ENCODE data around the gene PPP2R5D. TPM values are rescaled to one million over a fixed set of nuclear protein-coding genes. Genes with fewer than 3 reads are reported as not detected.

PPP2R5D gene
- total and polyA plus RNA-seq, 9 of the 15 experiments (the other 6 are each of a cell fraction or from before 2014, with no cell fraction given): 1.3 to 96.1 (median 38.4) TPM

GRCh38 chr6:42984924-42985475 is 630 bp downstream of the PPP2R5D start (continued):
- TF ChIP-seq CAMTA2 (CRISPR knock-in tag; conservative IDR thresholded peaks at IDR 0.05) (no peak), ARID4B (CRISPR knock-in tag; IDR thresholded peaks at IDR 0.05) (peak; percentile 31; the same call in 1 of the 2 replicates), WHSC1 (IDR thresholded peaks at IDR 0.05; ENCODE audit: low read length) (no peak), TRIM28 (IDR thresholded peaks at IDR 0.05) (no peak), ZNF165 (CRISPR knock-in tag; IDR thresholded peaks at IDR 0.05; ENCODE audit: borderline replicate concordance) (no peak), ZBTB7A (IDR thresholded peaks at IDR 0.05; ENCODE audit: borderline replicate concordance, control insufficient read depth, low read depth, low read length) (0 out of 2 replicates have a peak, but pooled peaks have one; percentile 11), ZNF57 (CRISPR knock-in tag; IDR thresholded peaks at IDR 0.05) (no peak), TEAD1 (CRISPR knock-in tag; IDR thresholded peaks at IDR 0.05) (peak in 1 of 2 experiments; percentile 33; a peak in 1 of 4 replicates), PHF21A (IDR thresholded peaks at IDR 0.05; ENCODE audit: borderline replicate concordance, low read depth) (peak; percentile 25; the same call in 1 of the 2 replicates), ZNF121 (CRISPR knock-in tag; conservative IDR thresholded peaks at IDR 0.05) (no peak), ESRRA (IDR thresholded peaks at IDR 0.05; ENCODE audit: borderline replicate concordance, low read depth) (peak; percentile 62; the same call in 1 of the 2 replicates), NCOR1 (IDR thresholded peaks at IDR 0.05) (no peak), HDAC1 (IDR thresholded peaks at IDR 0.05) (0 out of 4 replicates have a peak, but pooled peaks of 1 of the 2 experiments have one; percentile 56)

Measured in K562 (cell line).